NCI-H1092 treated with DMSO at 0.1 percent for 48 hours (cell line): Measurements from ENCODE around the gene MYL12A.
A peak's percentile ranks its signal among the peaks of the same experiment; 100 is the strongest.

Source experiments
- DNase-seq: peaks from one replicate; lab custom pipeline; 2025; lab: John Stamatoyannopoulos, UW

The MYL12A gene

DNA sequence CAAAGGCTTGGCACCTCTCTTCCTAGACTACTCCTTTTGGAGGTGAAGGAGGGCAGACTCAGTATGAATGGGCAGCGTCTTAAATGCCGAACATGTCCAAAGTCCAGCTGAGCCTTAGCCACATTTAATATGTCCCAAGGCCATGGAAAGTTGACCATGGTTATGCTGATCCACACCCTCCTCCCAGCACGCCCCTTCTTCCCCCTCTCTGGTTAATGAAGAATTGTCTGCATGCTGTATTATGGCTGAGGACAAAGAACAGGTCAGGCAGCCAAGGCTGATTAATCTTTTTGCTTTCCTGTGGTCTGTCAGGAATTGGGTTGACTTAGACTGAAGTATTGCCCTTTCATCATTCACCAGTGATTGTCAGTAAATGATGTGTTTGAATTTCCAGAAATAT, 22.0 kb upstream of the MYL12A start:
- no peak for DNase-seq

DNA sequence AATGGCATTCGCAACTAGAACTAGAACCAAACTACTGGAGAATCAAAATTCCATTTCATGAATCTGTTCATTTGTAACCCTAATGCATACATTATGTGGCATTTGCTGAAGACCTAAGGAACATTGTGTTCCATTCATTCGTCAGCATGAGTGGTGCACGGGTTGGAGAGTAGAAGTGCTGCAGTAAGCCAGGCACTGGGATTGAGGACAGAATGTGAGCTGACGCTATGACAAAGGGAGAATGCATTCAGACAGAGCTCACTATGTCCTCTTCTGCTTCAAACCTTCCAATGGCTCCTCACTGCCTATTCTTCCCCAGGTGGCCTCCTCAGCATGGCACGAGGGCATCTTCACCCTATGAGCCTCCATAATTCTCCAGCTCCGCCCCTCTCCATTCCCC, 21.6 kb upstream of the MYL12A start:
- DNase-seq: no peak

DNA sequence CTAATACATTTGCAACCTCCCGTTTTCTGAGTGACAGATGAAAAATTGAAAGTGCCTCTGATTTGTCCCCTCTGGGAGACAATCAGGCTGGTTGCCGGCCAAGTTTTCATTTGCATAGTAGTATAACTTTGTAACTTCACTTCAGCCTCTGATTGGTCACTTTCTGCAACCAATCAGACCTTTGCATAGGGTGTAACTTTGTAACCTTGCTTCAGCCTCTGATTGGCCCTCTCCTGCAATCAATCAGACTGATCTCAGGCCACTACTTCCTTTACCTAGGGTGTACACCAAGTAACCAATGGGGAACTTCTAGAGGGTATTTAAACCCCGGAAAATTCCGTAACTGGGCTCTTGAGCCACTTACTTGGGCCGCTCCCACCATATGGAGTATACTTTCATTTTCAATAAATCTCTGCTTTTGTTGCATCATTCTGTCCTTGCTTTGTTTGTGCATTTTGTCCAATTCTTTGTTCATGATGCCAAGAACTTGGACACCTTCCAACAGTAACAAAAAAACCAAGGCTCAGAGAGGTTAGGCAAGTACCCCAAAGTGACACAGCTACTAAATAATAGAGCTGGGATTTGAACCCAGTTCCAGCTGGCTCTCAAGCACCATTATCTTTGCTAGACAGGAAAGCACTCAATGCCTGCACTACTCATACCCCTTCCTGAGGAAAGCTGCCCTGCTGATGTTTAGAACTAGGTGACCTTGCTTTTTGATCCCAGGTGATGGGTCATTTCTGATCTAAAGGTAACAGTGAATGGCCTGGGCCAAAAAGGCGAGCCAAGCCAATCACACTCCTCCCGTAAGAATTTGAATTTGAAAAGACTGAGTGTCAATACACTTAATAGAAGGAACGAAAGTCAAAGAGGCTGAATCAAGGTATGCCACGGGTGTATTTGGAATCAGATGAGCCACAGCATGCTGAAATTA, 16.9 kb upstream of the MYL12A start:
- no peak for DNase-seq

DNA sequence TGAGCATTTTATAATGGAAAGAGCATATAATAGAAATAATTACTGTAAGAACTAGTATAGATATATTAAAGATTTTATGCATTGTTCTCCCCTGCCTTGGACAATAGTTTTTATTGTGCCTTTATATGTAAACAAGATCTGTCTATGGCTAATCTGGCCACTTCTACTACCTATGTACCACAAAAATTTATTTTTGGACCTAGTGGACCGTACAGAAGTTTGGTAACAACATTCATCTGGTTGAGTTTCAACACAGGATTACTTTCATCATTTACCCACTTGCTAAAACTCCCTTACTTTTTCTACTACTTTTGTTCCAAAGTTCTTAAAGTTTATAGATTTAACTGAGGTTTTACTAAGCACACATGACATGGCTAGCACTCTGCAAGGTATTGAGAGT, 14.6 kb upstream of the MYL12A start:
- DNase-seq: no peak

DNA sequence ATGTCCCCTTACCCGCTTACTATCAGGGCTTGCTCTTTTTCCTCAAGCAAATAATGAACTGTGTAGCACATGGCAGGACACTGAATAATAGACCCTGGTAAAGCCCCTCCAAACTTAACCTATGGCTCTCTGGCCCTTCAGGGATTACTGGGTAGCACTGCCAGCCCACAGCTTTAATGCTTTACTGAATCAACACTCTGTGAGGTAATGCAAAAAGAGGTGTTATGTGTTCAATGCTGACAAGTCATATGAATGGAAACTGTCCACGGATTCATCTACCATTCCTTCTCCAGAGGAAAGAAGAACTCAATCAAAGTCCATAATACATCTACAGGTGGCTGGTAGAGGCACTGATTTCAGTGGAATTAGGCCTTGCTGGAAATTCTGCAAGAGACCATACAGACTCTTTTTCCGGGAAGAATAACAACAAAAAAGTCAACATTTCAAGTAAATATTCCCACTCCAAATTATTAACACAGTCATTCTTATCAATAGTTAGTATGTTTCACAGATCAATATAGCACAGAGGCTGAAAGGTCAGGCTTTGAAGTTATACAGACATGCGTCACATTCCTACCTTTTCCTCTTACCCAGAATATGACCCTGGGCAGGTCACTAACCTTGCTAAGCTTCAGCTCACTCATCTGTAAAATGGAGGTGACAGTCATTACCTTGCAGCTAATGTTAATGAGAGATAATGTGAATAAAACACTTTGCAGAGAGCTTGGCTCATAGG, 14.0 kb upstream of the MYL12A start:
- no peak for DNase-seq

DNA sequence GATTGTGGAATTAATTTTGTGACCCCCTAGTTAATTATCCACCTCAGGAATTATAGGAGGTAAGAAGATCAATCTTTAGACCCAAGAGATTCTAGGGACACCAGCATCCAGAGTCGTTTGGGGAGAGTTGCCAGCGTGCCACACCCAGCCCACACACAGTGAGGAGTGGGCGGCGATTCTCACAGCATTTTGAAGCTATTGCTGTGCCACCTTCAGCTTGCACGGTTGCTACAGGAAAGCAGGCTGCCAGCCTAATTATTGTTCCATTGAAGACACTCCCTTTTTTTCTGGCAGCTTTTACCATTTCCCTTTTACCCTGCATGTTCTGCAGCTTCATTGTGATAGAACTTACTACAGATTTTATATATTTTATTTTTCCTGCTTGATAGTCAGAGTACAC, 13.1 kb upstream of the MYL12A start:
- DNase-seq: no peak

DNA sequence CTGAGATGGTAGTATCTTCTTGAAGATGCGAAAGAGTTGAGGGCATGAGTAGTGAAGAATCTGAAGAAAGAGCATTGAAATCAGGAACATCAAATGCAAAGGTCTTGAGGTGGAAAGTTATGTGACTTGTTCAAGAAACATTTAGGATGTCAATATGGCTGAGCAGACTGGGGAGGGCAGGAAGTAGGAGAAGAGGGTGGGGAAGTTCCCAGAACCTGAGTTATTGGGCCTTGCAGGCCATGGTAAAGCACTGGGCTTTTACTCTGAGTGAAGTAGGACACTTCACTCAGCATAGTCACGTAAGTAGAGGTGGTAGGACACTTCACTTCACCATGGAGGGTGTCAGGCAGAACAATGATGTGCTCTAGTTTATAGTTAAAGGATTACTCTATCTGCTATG, 11.8 kb upstream of the MYL12A start:
- DNase-seq: no peak

DNA sequence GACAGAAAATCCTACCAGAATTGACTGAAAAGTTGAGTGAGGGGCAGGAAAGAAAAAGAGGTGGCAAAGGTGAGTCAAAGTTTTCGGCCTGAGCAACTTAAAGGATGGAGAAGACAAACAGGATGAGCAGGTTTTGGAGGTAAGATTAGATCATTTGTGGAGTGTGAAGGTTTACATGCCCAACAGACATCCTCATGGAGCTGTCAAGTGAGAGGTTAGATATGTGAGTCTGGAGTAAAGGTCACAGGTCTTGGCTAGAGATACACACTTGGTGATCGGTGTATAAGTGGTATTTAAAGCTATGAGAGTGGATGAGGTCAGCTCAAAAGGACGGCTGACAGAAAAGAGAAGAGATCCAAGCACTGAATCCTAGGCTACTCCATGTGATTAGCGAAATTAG, 11.1 kb upstream of the MYL12A start:
- no peak for DNase-seq

DNA sequence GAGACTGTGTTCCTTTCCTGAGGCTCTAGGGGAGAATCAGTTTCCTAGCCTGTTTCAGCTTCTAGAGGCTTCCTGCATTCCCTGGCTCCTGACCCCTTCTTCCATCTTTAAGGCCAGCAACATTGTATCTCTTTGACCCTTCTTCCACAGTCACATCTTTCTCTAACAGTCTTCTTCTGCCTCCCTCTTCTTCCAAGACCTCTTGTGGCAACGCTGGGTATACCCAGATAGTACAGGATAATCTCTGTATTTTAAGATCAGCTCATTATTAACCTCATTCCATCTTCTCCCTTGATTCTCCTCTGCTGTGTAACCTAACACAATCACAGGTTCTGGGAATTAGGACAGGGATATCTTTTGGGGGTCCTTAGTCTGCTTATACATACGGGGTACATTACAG, 8.9 kb upstream of the MYL12A start:
- DNase-seq: no peak

DNA sequence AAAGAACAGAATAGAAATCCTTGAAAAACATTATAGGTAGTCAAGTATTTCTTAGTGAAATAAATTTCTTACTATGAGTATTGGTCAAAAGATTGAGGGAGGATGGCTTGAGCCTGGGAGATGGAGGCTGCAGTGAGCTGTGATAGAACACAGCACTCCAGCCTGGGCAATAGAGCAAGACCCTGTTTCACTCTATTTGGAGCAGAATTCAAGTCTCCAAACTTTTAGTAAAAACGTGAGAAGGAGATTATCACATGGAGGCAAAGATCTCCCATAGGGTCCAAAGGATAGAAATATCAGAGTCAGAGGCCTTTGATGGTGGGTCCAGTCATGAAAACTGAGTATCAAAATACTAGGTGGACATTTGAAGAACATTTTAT, 2.4 kb upstream of the MYL12A start:
- DNase-seq: no peak

DNA sequence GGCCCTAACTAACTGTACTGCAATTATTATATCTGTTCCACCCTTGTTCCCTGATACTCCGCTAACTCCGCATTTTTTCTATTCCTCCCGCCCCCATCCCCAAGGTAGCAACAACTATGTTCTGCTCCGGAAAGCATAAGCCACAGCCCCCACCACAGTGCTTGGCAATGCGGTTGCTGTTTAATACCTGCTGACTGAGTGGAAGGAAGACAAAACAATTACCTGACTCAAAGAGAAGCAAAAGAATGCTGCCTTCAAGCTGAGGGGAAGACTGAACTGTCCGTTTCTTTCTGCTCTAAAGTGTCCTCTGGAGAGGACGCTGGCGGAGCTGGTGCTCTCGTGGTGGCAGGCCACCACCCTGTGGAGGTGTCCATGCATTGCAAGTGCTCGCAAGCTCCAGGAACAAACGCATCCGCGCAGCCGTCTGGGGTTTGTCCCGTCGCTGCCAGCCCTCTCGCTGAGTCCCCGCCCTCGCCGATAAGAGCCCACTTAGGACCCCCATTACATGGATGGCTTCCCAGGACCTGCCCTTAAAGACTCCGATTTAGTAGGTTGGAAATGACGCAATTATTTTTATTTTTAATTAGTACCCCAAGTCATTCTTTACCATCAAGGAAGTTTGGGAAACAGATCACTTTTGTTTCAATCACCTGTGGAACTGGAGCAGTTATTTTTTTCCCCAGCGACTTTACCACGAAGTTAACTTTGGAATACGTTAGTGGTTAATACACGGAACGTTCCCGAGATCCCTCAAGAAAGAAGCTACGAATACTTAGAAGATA, 1.6 kb upstream of the MYL12A start:
- peak; percentile 57 for DNase-seq

DNA sequence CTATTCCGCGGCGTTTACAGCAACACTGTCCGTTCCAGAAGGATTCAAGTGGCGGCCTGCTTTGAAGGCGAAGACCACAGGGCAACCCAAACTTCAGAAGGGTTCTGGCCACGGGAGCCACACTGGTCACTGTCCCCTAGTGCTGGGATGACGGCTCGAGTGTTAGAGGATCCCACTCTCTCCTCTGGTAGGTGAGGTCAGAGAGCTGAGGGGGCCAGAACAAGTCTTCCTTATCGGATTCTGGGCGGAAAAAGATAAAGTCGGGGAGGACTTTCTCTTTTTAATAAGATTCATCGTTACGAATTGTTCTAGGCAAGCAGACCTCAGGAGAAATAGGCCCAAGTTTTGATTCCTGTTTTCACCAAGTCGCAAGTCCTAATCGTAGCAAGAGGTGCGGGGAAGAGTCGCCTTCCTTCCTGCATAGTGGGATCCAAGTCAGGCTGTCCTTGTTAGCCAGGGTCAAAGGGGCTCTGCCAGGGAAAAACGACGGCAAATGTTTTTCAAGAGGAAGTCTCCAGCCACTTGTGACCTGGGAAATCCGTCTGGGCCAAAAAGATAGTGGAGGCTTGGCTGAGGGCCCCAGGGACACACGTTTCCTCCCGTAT, 864 bp upstream of the MYL12A start:
- peak; percentile 43 for DNase-seq

DNA sequence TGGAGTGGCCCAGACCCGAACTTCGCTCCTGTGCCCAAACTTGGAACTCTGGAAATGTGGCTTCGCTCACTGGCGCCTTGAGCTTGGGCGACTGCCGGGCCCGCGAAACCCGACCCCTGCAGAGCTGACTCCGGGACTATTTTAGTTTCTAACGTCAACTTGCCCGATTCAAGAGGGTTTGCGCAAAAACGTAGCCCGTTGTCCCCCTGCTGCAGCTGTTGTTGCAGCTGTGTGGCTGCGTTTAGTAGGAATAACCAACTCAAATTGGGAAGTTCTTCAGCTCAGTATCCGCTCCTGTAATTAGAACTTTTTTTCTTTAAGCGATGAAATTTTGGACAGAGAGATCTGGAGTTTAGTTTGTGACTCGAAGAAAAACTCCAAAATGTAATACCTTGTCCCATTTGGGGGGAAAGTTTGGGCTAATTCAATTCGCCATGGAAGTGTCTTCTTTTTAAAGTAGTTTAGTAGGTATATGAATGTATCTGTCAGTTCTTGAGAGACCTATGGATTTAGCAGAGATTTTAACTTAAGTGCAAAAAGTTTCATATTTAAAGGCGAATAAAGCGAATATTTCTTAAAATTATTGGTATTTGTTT, 559 bp downstream of the MYL12A start:
- DNase-seq: no peak

DNA sequence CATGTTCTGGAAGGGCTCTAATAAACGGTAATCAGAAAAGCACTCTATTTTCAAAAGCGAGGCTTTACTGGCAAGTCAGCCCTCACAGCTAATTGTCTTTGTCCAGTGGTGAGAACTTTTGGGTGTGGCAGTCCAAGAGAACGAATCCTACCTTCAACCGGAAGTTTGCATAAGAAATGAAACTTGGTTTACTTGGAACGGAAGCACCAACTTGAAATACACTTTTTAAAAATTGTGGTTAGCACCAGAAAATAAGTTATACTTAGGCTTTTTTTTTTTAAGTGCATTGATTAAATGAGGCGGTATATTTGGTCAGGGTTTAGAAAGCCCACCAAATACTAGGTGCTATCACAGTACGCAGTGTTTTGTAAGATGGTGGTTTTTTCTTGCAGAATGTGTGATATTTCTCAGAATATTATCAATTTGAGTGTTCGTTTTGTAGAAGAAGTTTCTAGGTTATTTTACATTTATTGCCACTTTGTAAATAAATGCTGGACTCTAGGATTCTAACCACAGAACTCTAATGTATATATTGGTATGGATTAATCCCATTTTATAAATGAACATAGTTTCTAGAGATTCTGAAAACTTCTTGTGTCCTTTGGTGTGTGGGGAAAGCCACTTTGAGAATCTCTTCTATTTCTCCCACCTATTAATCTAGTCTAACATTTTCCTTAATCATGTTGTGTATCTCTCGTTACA, 1.2 kb downstream of the MYL12A start:
- DNase-seq: no peak

DNA sequence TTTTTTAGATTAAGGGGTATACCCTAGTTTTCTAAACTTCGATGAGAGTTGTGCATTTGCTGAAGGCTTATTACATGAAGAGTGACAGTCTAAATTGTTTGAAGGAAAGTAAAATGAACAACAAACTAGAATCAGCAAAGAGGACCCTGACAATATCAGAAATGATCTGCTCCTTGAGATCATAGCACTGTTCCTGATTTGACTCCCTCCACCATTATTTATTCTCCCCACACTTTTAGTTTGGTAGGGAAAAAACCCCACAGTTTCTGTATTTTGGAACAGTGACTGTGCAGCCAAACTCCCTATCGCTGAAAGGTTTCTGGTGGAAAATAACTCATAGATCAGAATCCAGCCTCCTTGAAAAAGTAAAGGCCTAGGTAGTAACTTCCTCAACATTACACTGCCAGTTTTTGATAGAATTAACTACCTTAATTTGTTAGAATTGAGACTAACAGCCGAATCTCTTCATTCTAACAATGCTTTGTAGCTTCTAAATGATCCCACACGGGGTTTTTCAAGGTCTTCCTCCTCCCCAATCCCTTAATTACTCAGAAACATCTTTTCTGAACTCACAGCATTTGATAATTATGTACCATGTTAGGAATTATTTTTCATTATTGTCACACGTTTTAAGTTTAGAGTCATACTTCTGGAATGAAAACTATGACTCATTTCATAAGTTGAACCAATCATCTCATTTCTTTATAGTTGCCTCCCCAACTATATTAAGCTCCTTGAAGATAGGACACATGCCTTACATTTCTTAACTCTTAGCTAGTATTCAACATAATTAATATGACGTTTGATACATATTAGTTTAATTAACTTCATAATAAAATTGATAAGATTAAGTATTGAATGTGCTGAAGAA, 2.9 kb downstream of the MYL12A start:
- no peak for DNase-seq

DNA sequence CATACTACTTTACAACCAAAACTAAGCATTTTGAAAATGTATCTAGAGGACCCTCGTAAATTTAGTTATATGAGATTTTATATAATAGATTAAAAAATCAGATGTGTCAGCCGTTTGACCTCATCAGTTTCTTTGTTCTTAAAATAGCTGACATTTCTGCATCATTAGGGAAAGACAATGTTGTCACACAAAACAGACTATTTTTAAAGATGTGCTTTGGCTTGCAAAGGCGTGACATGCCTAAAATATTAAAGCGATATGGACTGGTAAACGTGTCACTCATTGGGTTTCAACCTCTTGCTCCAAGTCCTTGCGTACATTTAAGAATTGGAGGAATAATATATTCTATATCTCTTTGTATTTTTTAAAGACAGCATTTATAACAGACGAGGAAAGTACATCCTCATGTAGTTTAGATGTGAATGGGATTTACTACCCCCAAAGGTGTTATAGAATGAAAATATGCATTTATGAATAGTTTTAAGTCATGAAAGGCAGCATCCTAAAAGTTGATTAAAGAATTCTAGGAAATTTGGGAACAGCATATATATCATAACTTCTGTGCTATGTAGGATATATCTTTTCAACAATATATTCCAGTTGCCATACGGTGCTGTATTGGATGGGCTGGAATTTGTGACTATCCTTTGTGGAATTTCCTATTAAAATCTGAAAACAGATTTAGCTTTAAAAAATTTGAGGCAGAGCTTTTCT, 3.8 kb downstream of the MYL12A start:
- DNase-seq: no peak

DNA sequence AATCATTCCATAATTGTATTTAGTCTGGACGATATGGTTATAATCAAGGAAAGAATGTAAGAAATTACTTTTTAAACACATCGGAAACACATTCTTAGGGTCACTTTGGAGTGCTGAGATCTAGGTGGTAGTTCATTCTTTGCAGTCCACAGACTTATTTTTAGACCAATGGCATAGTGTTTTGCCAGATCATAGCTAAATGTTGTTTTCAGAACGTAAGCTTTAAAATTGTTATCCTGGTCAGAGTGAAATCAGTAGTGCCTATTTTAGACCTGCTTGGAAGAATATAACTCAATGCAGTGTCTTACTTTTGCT, 4.3 kb downstream of the MYL12A start:
- no peak for DNase-seq

DNA sequence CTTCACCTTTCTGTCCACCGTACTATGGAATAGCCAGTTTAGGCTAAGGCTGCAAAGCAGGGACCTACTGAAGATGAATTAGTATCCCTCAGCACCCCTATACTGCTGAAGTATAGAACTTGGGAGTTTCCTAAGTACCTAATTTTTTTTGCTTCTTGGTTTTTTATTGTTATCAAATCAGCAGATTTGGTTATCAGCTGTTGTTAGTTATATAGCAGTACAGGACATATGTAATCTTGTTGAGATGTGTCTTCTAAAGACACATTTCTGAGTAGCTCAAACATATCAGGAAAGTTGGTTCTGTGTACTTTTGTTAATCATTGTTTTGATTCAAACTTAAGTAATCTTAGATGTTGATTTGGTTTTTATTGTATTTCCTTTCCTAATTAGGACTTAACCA, 5.2 kb downstream of the MYL12A start:
- DNase-seq: no peak

DNA sequence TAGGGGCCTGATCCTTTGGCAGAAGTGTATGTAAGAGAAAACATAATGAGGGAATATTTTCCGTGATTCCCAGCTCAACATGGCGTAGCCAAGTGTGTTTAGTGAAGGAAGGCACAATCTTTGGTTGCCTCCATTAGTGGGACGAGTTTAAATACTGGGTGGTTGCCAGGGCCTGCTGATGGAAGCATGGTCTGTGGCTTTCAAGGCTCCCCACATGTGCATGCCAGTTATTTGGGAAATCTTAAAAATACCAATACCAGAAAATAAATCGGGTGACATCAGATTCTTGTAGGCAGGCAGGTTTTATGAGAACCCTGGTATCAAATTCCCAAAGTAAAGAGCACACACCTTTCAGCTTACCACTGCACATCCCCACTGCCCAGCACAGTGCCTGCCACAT, 7.1 kb downstream of the MYL12A start:
- no peak for DNase-seq
